Adrenal gland (tissue), 12 donors: ENCODE results near the gene MISP3. TPM values are rescaled to one million over a fixed set of nuclear protein-coding genes. Genes with fewer than 3 reads are reported as not detected.

Experiments used
- DNase-seq, 7 donors: peaks; one replicate each; pipeline ENCODE4 v3.0.0-alpha.2; 2019 to 2020
- H3K27ac ChIP-seq, 5 donors: fragments of 200-600 bp; sonication (generic) in 4 of 5; 1 replicate in 3 of 5; 2 replicates in 2 of 5; pipeline versions ENCODE4 v1.5.1 to v1.8.0; 2016 to 2020; ENCODE audit warnings: mild to moderate bottlenecking in 1 of 5
- H3K27me3 ChIP-seq: fragments of 200-600 bp; 2 replicates; pipeline ENCODE4 v1.8.0; 2021
- H3K36me3 ChIP-seq, 2 donors: fragments of 200-600 bp; replicated peaks in 1 of 2; 1 replicate in 1 of 2; 2 replicates in 1 of 2; pipeline versions ENCODE4 v1.5.1 to v1.8.0; 2018 to 2022
- H3K4me1 ChIP-seq, 2 donors: fragments of 200-600 bp; replicated peaks in 1 of 2; 1 replicate in 1 of 2; 2 replicates in 1 of 2; pipeline versions ENCODE4 v1.5.1 to v1.8.0; 2018 to 2021
- H3K4me3 ChIP-seq, 4 donors: fragments of 200-600 bp; sonication (generic) in 3 of 4; one replicate each; pipeline ENCODE4 v1.5.1; 2016 to 2018
- H3K9me3 ChIP-seq, 3 donors: fragments of 200-600 bp; sonication (generic) in 1 of 3; replicated peaks in 1 of 3; 1 replicate in 2 of 3; 2 replicates in 1 of 3; pipeline versions ENCODE4 v1.5.1 to v1.8.0; 2016 to 2021
- POLR2A ChIP-seq, 2 donors: fragments of 450-650 bp; IDR thresholded peaks; one replicate each; pipeline ENCODE4 v1.6.1; 2017; ENCODE audit warnings: antibody characterized with exemption in 2 of 2, mild to moderate bottlenecking in 2 of 2, moderate library complexity in 1 of 2
- WGBS, 4 donors: extraction: QIAGEN DNeasy Blood & Tissue Kit in 2 of 4; methylation state at CpG; one replicate each; pipeline versions ENCODE4 v1.1.5 to v1.1.7; 2013 to 2017; 5-methylcytosine and 5-hydroxymethylcytosine counted together
- intact Hi-C, 2 donors: fragments of 100-400 bp; cut with DNase I; formaldehyde crosslinking; loops; one replicate each; pipeline versions ENCODE4 v1.14.1 to v1.15.0; 2022 to 2023
- polyA plus RNA-seq, 3 donors: library from polyadenylated mRNA; stranded (reverse); fragments of 200-250 nt in 2 of 3; fragments of 350-450 nt in 1 of 3; fragmentation: Illumina TruSeq in 1 of 3; extraction: RNeasy Lipid Tissue Mini Kit (QIAGEN cat#74804) in 1 of 3; gene quantifications; one replicate each; pipeline ENCODE4 v1.2.3, GENCODE V29; 2013 to 2014
- total RNA-seq, 9 donors: library from RNA; depleted of rRNA in 4 of 9; stranded (reverse); fragments of >200 nt in 4 of 9; fragments of 120-200 nt in 1 of 9; fragmentation: NEBNext Ultra II Directional in 1 of 9; extraction: Animal tissue kit (Norgen Biotek cat#: 25700) in 1 of 9; gene quantifications; one replicate each; pipeline versions ENCODE4 v1.1.0 to v1.2.4, GENCODE V29; 2013 to 2023
- TF ChIP-seq, protein P1 (sequence below), 6 experiments: fragments of 450-650 bp in 4 of 6; fragments of 200-600 bp in 2 of 6; sonication (generic) in 1 of 6; IDR thresholded peaks; 1 replicate in 5 of 6; 2 replicates in 1 of 6; pipeline versions ENCODE4 v1.5.1 to v1.8.0; 2016 to 2021; ENCODE audit warnings: antibody characterized with exemption in 6 of 6, mild to moderate bottlenecking in 2 of 6, moderate library complexity in 1 of 6
- donor health status: healthy with polysubstance abuse.
- donor health status: Bipolar disorder and iron deficiency.
- donor health status: DM: yes; HTN: yes; CAD: no.
- donor health status: DM: no; HTN: no; CAD: no.
- donor health status: DM: no; HTN: no; CAD: no.
- donor health status: DM: yes; HTN: yes; CAD: no.

The MISP3 gene
- total and polyA plus RNA-seq, 12 donors = 0.78 to 87.9 (median 3.2) TPM

GRCh38 chr19:14056741-14057356 is 15.7 kb upstream of the MISP3 start:
- no peak for DNase-seq
- H3K4me1 ChIP-seq = peaks cover 0 to 4% of the 10 kb centered on the region in 2 donors
- WGBS, 4 donors = 25 to 36% (median 28%) methylated on average over 5 to 19 of the region's 19 CpGs
- TF ChIP-seq, protein P1, sequence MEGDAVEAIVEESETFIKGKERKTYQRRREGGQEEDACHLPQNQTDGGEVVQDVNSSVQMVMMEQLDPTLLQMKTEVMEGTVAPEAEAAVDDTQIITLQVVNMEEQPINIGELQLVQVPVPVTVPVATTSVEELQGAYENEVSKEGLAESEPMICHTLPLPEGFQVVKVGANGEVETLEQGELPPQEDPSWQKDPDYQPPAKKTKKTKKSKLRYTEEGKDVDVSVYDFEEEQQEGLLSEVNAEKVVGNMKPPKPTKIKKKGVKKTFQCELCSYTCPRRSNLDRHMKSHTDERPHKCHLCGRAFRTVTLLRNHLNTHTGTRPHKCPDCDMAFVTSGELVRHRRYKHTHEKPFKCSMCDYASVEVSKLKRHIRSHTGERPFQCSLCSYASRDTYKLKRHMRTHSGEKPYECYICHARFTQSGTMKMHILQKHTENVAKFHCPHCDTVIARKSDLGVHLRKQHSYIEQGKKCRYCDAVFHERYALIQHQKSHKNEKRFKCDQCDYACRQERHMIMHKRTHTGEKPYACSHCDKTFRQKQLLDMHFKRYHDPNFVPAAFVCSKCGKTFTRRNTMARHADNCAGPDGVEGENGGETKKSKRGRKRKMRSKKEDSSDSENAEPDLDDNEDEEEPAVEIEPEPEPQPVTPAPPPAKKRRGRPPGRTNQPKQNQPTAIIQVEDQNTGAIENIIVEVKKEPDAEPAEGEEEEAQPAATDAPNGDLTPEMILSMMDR (IDR thresholded peaks at IDR 0.05) = no peak
- TF ChIP-seq POLR2A (IDR thresholded peaks at IDR 0.05) = no peak
- no peaks in the 10 kb centered on the region for H3K9me3 ChIP-seq
- H3K4me3 ChIP-seq = peak overlapping the region in 1 of 4 donors; percentile 39
- peaks cover 15% of the 10 kb centered on the region for H3K27me3 ChIP-seq
- H3K36me3 ChIP-seq = no peaks in the 10 kb centered on the region
- no peak overlapping the region for H3K27ac ChIP-seq
- intact Hi-C loops = loop anchor here (10.0 kb wide), 2 partner anchors 172 to 462 kb away; no protein-coding TSS in a partner anchor

GRCh38 chr19:14058182-14059092 is 14.1 kb upstream of the MISP3 start:
- no peak overlapping the region for H3K27ac ChIP-seq
- WGBS, 4 donors = 18 to 30% (median 25%) methylated on average over 11 to 17 of the region's 17 CpGs
- H3K9me3 ChIP-seq = no peaks in the 10 kb centered on the region
- H3K36me3 ChIP-seq = no peaks in the 10 kb centered on the region
- DNase-seq = no peak
- intact Hi-C loops = loop anchor here (10.0 kb wide), 2 partner anchors 174 to 464 kb away; no protein-coding TSS in a partner anchor
- peaks cover 15% of the 10 kb centered on the region for H3K27me3 ChIP-seq
- peaks cover 0 to 4% of the 10 kb centered on the region in 2 donors for H3K4me1 ChIP-seq
- TF ChIP-seq, protein P1 (IDR thresholded peaks at IDR 0.05) = no peak
- no peak for TF ChIP-seq POLR2A (IDR thresholded peaks at IDR 0.05)
- H3K4me3 ChIP-seq = no peak overlapping the region

- Histone ChIP-seq H3K4me3 (no peak overlapping the region), H3K27ac (no peak overlapping the region), H3K36me3 (no peaks in the 10 kb centered on the region), H3K27me3 (peaks cover 15% of the 10 kb centered on the region), H3K9me3 (no peaks in the 10 kb centered on the region), H3K4me1 (peaks cover 0 to 4% of the 10 kb centered on the region in 2 donors)
- TF ChIP-seq POLR2A (IDR thresholded peaks at IDR 0.05) = no peak
- TF ChIP-seq, protein P1 (IDR thresholded peaks at IDR 0.05) = peak; percentile 18 to 46 (median 38)
- WGBS, 4 donors = 13 to 60% (median 25%) methylated on average over 2 to 15 of the region's 15 CpGs
- intact Hi-C loops = loop anchor here (10.0 kb wide), 2 partner anchors 174 to 464 kb away; no protein-coding TSS in a partner anchor
- no peak for DNase-seq
These were observed 13.5 kb upstream of the MISP3 start for GRCh38 chr19:14059093-14059480.

GRCh38 chr19:14059652-14060155 is 12.9 kb upstream of the MISP3 start:
- intact Hi-C loops = loop anchor here (10.0 kb wide), 2 partner anchors 175 to 465 kb away; no protein-coding TSS in a partner anchor
- H3K4me3 ChIP-seq = no peak overlapping the region

More at GRCh38 chr19:14059652-14060155, 12.9 kb upstream of the MISP3 start:
- WGBS, 4 donors = 44 to 58% (median 52%) methylated on average over 6 to 8 of the region's 8 CpGs
- Histone ChIP-seq H3K27ac (no peak overlapping the region), H3K4me1 (peaks cover 0 to 4% of the 10 kb centered on the region in 2 donors), H3K9me3 (no peaks in the 10 kb centered on the region), H3K27me3 (peaks cover 15% of the 10 kb centered on the region), H3K36me3 (no peaks in the 10 kb centered on the region)
- DNase-seq = no peak
- TF ChIP-seq, protein P1 (IDR thresholded peaks at IDR 0.05) = no peak
- no peak for TF ChIP-seq POLR2A (IDR thresholded peaks at IDR 0.05)
